Testis (tissue), 3 donors: ENCODE data around the gene ERC2. TPM values are rescaled to one million over a fixed set of nuclear protein-coding genes. Genes with fewer than 3 reads are reported as not detected.
A peak's percentile ranks its signal among the peaks of the same experiment; 100 is the strongest.

Experiments used
- DNase-seq: peaks from one replicate; pipeline ENCODE4 v3.0.0-alpha.2; 2019
- H3K27ac ChIP-seq, 2 donors: fragments of 200-600 bp; sonication (generic); one replicate each; pipeline ENCODE4 v1.5.1; 2019
- H3K27me3 ChIP-seq: fragments of 200-600 bp; sonication (generic); one replicate; pipeline ENCODE4 v1.5.1; 2019
- H3K36me3 ChIP-seq: fragments of 200-600 bp; sonication (generic); one replicate; pipeline ENCODE4 v1.5.1; 2017; ENCODE audit warnings: low read depth; ENCODE audit errors: missing control alignments
- H3K4me1 ChIP-seq: fragments of 200-600 bp; sonication (generic); one replicate; pipeline ENCODE4 v1.5.1; 2019
- H3K4me3 ChIP-seq, 2 donors: fragments of 200-600 bp; sonication (generic); one replicate each; pipeline ENCODE4 v1.5.1; 2017 to 2019
- H3K9me3 ChIP-seq: fragments of 200-600 bp; sonication (generic); one replicate; pipeline ENCODE4 v1.5.1; 2017
- POLR2A ChIP-seq: fragments of 450-650 bp; IDR thresholded peaks from one replicate; pipeline ENCODE4 v1.6.1; 2017; ENCODE audit warnings: antibody characterized with exemption, mild to moderate bottlenecking, moderate library complexity
- WGBS, 2 donors: methylation state at CpG; one replicate each; pipeline ENCODE4 v1.1.5; 2018; 5-methylcytosine and 5-hydroxymethylcytosine counted together
- intact Hi-C: fragments of 100-400 bp; cut with DNase I; formaldehyde crosslinking; loops from one replicate; pipeline ENCODE4 v1.15.1; 2023; ENCODE audit warnings: low total_unique reads
- polyA plus RNA-seq: library from polyadenylated mRNA; stranded (reverse); fragments of 350-450 nt; fragmentation: Illumina TruSeq; extraction: RNeasy Lipid Tissue Mini Kit (QIAGEN cat#74804); gene quantifications from one replicate; pipeline ENCODE4 v1.2.3, GENCODE V29; 2014; ENCODE audit warnings: low read depth, low replicate concordance; ENCODE audit not compliant: insufficient read depth
- total RNA-seq, 2 donors: library from RNA; depleted of rRNA; stranded (reverse); fragments of >200 nt; gene quantifications; one replicate each; pipeline ENCODE4 v1.2.3, GENCODE V29; 2016
- TF ChIP-seq, protein P1 (sequence below), 3 experiments: fragments of 450-650 bp in 2 of 3; fragments of 200-600 bp in 1 of 3; sonication (generic) in 1 of 3; IDR thresholded peaks; one replicate each; pipeline ENCODE4 v1.5.1; 2016 to 2019; ENCODE audit warnings: antibody characterized with exemption in 3 of 3, mild to moderate bottlenecking in 2 of 3, moderate library complexity in 1 of 3

ERC2 gene
- total and polyA plus RNA-seq, 3 donors from 2014 or later: 1.9 to 6.1 (median 5.9) TPM

DNA sequence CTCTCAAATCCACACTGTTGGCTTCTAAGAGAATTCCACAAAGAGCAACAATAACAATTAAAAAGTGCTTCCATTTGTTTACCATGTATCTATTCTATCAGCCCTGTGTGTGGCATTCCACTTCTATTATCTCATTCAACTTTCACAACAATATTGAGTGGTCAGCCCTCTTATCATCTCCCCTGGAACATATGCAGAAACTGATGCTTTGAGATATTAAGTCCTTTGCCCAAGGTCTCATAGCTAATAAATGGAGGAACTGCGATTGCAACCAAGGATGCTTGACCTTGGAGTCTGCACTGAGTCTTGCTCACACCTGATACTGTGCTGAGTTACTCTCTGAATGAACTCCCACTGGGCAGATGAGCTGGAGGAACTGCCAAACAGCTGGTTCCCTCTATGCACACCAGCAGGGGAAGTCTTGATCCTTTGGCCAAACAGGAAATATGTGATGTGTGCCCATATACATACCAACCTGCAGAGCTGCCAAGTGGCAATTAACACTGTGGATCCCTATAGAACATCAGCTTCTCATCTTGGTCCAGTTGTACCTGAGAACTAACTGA is 836.4 kb downstream of the ERC2 start:
- 17 to 56% methylated on average over 1 of the region's 1 CpG for WGBS, 2 donors
- Histone ChIP-seq H3K4me1 (peaks cover 10% of the 10 kb centered on the region), H3K27ac (no peak overlapping the region), H3K27me3 (no peaks in the 10 kb centered on the region), H3K4me3 (no peak overlapping the region), H3K36me3 (no peaks in the 10 kb centered on the region), H3K9me3 (no peaks in the 10 kb centered on the region)
- no peak for DNase-seq
- no peak for TF ChIP-seq POLR2A
- TF ChIP-seq, protein P1, sequence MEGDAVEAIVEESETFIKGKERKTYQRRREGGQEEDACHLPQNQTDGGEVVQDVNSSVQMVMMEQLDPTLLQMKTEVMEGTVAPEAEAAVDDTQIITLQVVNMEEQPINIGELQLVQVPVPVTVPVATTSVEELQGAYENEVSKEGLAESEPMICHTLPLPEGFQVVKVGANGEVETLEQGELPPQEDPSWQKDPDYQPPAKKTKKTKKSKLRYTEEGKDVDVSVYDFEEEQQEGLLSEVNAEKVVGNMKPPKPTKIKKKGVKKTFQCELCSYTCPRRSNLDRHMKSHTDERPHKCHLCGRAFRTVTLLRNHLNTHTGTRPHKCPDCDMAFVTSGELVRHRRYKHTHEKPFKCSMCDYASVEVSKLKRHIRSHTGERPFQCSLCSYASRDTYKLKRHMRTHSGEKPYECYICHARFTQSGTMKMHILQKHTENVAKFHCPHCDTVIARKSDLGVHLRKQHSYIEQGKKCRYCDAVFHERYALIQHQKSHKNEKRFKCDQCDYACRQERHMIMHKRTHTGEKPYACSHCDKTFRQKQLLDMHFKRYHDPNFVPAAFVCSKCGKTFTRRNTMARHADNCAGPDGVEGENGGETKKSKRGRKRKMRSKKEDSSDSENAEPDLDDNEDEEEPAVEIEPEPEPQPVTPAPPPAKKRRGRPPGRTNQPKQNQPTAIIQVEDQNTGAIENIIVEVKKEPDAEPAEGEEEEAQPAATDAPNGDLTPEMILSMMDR (IDR thresholded peaks at IDR 0.05): no peak
- intact Hi-C loops: no loop called here

DNA sequence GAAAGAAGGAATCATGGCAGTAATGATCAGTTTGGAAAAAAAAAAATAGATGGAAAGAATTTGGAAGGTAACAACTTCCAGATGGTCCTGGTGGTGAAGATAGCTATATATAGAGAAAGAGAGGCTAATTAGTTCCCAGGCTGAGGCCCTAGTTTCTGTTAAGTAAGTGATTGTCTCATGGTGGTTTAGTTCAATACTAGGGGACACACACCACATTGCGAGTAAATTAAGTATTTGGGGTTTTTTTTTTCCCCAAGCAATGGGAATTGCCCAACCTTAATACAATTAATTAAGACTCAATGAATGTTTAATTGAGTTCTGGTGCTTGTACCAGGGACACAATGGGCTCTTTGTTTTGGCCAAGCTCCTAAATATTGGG is 837.4 kb downstream of the ERC2 start:
- H3K36me3 ChIP-seq: no peaks in the 10 kb centered on the region
- no peak for TF ChIP-seq POLR2A
- TF ChIP-seq, protein P1 (IDR thresholded peaks at IDR 0.05): no peak
- no peak overlapping the region for H3K27ac ChIP-seq
- peaks cover 10% of the 10 kb centered on the region for H3K4me1 ChIP-seq
- no peaks in the 10 kb centered on the region for H3K9me3 ChIP-seq
- 95 to 100% methylated on average over 1 of the region's 1 CpG for WGBS, 2 donors
- intact Hi-C loops: no loop called here
- H3K4me3 ChIP-seq: no peak overlapping the region
- DNase-seq: no peak
- H3K27me3 ChIP-seq: no peaks in the 10 kb centered on the region

DNA sequence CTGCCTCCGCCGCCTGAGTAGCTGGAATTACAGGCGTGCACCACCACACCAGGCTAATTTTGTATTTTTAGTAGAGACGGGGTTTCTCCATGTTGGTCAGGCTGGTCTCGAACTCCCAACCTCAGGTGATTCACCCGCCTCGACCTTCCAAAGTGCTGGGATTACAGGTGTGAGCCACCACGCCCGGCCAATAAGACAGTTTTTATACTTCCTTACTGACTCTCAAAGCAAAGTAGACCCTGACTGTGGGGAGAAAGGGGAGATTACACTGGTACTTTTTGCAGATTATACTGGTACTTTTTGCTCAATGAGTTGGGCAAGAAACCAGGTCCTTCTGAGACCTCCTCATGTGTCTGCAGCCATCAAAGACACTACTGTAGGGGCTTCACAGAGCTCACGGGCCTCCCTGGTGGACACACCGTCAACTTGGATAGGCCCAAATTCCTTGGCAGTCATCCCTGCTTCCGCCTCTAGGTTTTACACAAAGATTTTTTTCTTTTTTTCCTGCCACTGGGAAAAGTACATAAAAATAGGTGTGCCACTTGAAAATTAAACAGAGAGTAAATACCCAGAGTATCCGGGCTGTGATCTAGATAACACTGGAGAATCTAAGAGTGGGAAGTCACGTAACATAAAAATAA is 837.9 kb downstream of the ERC2 start:
- WGBS, 2 donors: 81 to 88% methylated on average over 14 of the region's 14 CpGs
- Histone ChIP-seq H3K27me3 (no peaks in the 10 kb centered on the region), H3K27ac (no peak overlapping the region), H3K36me3 (no peaks in the 10 kb centered on the region), H3K4me1 (peaks cover 10% of the 10 kb centered on the region), H3K4me3 (no peak overlapping the region), H3K9me3 (no peaks in the 10 kb centered on the region)
- no peak for DNase-seq
- intact Hi-C loops: no loop called here
- no peak for TF ChIP-seq POLR2A
- TF ChIP-seq, protein P1 (IDR thresholded peaks at IDR 0.05): peak in 1 of 3 experiments; percentile 11

DNA sequence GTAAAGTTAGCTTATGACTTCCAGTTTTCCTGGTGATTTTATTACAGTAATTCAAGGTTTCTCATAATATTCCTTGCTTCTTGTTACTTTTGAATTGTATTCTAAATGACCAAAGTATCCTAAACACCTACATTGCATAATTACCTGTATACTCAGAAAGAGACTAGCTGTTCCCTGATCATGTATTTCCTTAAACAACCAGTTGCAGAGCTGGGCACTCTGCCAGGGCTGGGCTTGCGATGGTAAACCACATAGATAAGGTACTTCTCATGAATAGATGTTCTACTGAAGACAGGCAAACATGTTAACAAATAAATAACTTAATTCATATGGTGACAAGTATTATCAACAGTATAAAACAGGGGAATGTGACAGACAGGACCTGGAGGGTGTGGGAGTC is 838.8 kb downstream of the ERC2 start:
- peaks cover 10% of the 10 kb centered on the region for H3K4me1 ChIP-seq
- H3K27me3 ChIP-seq: no peaks in the 10 kb centered on the region
- intact Hi-C loops: no loop called here
- peak; percentile 50 for DNase-seq
- H3K27ac ChIP-seq: no peak overlapping the region
- no peaks in the 10 kb centered on the region for H3K36me3 ChIP-seq
- H3K9me3 ChIP-seq: no peaks in the 10 kb centered on the region
- no peak overlapping the region for H3K4me3 ChIP-seq
- WGBS, 2 donors: 35 to 42% methylated on average over 1 of the region's 1 CpG
- TF ChIP-seq, protein P1 (IDR thresholded peaks at IDR 0.05): no peak
- TF ChIP-seq POLR2A: no peak

DNA sequence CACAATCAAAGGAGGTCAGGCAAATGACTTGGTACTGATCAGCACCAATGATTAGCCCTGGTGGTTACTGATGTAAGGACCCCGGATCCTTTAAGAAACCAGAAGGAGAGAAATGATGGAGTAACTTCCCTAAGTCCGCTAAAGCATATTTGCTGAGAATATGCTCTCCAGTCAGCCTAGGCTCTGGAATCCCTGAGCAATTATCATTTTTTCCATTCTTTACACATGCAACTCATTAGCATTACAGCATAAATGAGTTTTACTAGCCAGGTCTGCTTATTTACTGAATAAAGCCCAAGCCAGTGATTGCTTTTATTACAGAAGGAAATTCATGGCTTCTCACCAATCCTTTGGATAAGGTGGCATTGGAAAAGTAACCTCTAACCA is 842.0 kb downstream of the ERC2 start:
- Histone ChIP-seq H3K36me3 (no peaks in the 10 kb centered on the region), H3K4me3 (no peak overlapping the region), H3K27ac (no peak overlapping the region), H3K4me1 (peaks cover 10% of the 10 kb centered on the region), H3K27me3 (no peaks in the 10 kb centered on the region), H3K9me3 (no peaks in the 10 kb centered on the region)
- 56 to 64% methylated on average over 2 of the region's 2 CpGs for WGBS, 2 donors
- no peak for TF ChIP-seq POLR2A
- TF ChIP-seq, protein P1 (IDR thresholded peaks at IDR 0.05): no peak
- no peak for DNase-seq
- intact Hi-C loops: no loop called here
